OCI-LY7 (cell line): ENCODE results near the gene CORO2B.

Experiments used
- EZH2phosphoT487 ChIP-seq: fragments of 200-600 bp; sonication (generic); IDR thresholded peaks from 2 replicates; pipeline ENCODE4 v1.6.1; 2018; ENCODE audit warnings: low read depth, borderline replicate concordance, mild to moderate bottlenecking, mixed run types, antibody characterized with exemption, low read length, moderate library complexity, mixed read lengths
- TF ChIP-seq, protein P1 (sequence below): fragments of 200-600 bp; sonication (generic); conservative IDR thresholded peaks from 2 replicates; pipeline ENCODE4 v1.5.1; 2014; ENCODE audit warnings: mild to moderate bottlenecking, antibody characterized with exemption, low read length, moderate library complexity, mixed read lengths

DNA sequence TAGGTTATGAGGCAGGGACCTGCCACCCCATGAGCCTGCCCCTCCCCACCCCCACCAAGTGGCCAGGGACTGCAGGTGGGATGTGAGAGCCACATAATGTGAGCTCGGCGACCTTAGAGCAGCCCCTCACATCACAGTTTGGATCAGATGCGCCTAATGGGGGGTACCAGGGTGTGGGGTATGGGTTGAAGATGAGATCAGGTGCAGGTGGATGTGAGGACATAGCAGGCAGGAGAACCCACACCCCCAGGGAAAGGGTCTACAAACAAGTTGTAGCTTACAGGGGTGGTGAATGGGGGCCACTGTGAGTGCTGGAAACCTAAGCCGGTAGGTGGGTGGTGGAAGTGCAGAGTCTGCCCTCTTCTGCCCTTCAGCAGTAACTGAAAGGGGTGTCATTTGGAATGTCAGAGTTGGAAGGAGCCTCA, 94.0 kb downstream of the CORO2B start:
- TF ChIP-seq, protein P1, sequence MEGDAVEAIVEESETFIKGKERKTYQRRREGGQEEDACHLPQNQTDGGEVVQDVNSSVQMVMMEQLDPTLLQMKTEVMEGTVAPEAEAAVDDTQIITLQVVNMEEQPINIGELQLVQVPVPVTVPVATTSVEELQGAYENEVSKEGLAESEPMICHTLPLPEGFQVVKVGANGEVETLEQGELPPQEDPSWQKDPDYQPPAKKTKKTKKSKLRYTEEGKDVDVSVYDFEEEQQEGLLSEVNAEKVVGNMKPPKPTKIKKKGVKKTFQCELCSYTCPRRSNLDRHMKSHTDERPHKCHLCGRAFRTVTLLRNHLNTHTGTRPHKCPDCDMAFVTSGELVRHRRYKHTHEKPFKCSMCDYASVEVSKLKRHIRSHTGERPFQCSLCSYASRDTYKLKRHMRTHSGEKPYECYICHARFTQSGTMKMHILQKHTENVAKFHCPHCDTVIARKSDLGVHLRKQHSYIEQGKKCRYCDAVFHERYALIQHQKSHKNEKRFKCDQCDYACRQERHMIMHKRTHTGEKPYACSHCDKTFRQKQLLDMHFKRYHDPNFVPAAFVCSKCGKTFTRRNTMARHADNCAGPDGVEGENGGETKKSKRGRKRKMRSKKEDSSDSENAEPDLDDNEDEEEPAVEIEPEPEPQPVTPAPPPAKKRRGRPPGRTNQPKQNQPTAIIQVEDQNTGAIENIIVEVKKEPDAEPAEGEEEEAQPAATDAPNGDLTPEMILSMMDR: peak; percentile 76
- TF ChIP-seq EZH2phosphoT487: no peak
